ENCODE measurements around the gene TMEM91.

- TF ChIP-seq CTCF (IDR thresholded peaks at IDR 0.05; ENCODE audit: insufficient read depth, low read length, poor library complexity, severe bottlenecking) (no peak), EZH2phosphoT487 (conservative IDR thresholded peaks at IDR 0.05; ENCODE audit: low read length) (no peak)
Measured at GRCh38 chr19:41427647-41428480, 51.5 kb downstream of the TMEM91 start.

Measured in SU-DHL-6 (cell line).